ENCODE data around the gene THAP6. TPM values are rescaled to one million over a fixed set of nuclear protein-coding genes. Genes with fewer than 3 reads are reported as not detected.

Gene THAP6
- total RNA-seq, 1 experiment from 2014 or later, result 11.7 TPM

GRCh38 chr4:75490155-75490554, 24.1 kb upstream of the THAP6 start:
- H2AK5ac ChIP-seq (ENCODE audit: insufficient read length, low read length), result no peak overlapping the region
- H3K4me1 ChIP-seq (ENCODE audit: insufficient read depth, low read length), result peaks cover 3% of the 10 kb centered on the region
- Mint-ChIP-seq H3K4me1 (peaks cover 6% of the 10 kb centered on the region in 2 experiments), H3K27ac (no peak overlapping the region), H3K36me3 (ENCODE audit: insufficient read depth in 1 of 3, low read depth in 3 of 3) (peaks cover 0 to 37% (median 19%) of the 10 kb centered on the region in 3 experiments; a peak in 5 of 7 replicates), H3K9me3 (no peaks in the 10 kb centered on the region), H3K4me3 (no peak overlapping the region), H3K27me3 (ENCODE audit: low read depth) (no peaks in the 10 kb centered on the region)
- H4K5ac ChIP-seq (ENCODE audit: insufficient read length, low read depth, low read length), result no peak overlapping the region
- H3K79me1 ChIP-seq (ENCODE audit: insufficient read depth, low read depth, low read length, poor library complexity, severe bottlenecking), result no peaks in the 10 kb centered on the region
- no peak overlapping the region for H2BK120ac ChIP-seq (ENCODE audit: low read depth, low read length, poor library complexity, severe bottlenecking)
- no peak overlapping the region for H2AFZ ChIP-seq (ENCODE audit: low read length)
- H3K14ac ChIP-seq (ENCODE audit: insufficient read depth, low read length), result no peak overlapping the region
- H3K9ac ChIP-seq (ENCODE audit: extremely low read depth, insufficient read length, low read length), result no peak overlapping the region
- H3K27ac ChIP-seq (ENCODE audit: insufficient read length, low read depth, low read length), result no peak overlapping the region
- H4K8ac ChIP-seq (replicated peaks; ENCODE audit: insufficient read length, low read depth, low read length), result no peak overlapping the region
- H2BK20ac ChIP-seq (ENCODE audit: low read depth, low read length, poor library complexity, severe bottlenecking), result no peak overlapping the region
- no peaks in the 10 kb centered on the region for H3K79me2 ChIP-seq (ENCODE audit: insufficient read depth, low read length)
- no peak overlapping the region for H3K4me2 ChIP-seq (ENCODE audit: insufficient read depth, insufficient read length, low read length)
- no peak; the same call in 2 of the 3 replicates for TF ChIP-seq CTCF (conservative IDR thresholded peaks at IDR 0.05)
- no peak overlapping the region for H3K18ac ChIP-seq (ENCODE audit: insufficient read length, low read depth, low read length)
- H4K91ac ChIP-seq (ENCODE audit: insufficient read length, low read depth, low read length), result no peak overlapping the region
- WGBS (ENCODE audit: extremely low coverage, insufficient read length, low lambda C conversion rate), result no CpG with 5 or more reads among the region's 2 CpGs
- DNase-seq, result no peak
- H2BK5ac ChIP-seq (ENCODE audit: insufficient read length, low read length), result no peak overlapping the region
- H3K56ac ChIP-seq (ENCODE audit: insufficient read length, low read depth, low read length), result no peak overlapping the region
- H3K23me2 ChIP-seq (ENCODE audit: insufficient read length, low read depth, low read length, poor library complexity, severe bottlenecking), result no peaks in the 10 kb centered on the region
- H3K4ac ChIP-seq (ENCODE audit: low read depth, low read length), result no peak overlapping the region
- no peak overlapping the region for H2BK15ac ChIP-seq (ENCODE audit: low read depth, low read length)
- H3K23ac ChIP-seq (ENCODE audit: insufficient read length, low read depth, low read length), result no peak overlapping the region
- no peaks in the 10 kb centered on the region for H3K27me3 ChIP-seq (ENCODE audit: insufficient read depth, low read length)
- H3T11ph ChIP-seq (ENCODE audit: low read length), result no peak overlapping the region
- H4K20me1 ChIP-seq (ENCODE audit: control insufficient read depth, insufficient read depth, insufficient read length), result no peaks in the 10 kb centered on the region
- H2BK12ac ChIP-seq (ENCODE audit: insufficient read length, low read depth, low read length), result no peak overlapping the region
- no peaks in the 10 kb centered on the region for H3K9me3 ChIP-seq (ENCODE audit: control insufficient read depth, low read depth, low read length)
